GM08714 (cell line): ENCODE measurements around the gene TNS1.
"Not testable (repeated sequence)": the region's sequence is repeated elsewhere in the genome, so short reads cannot be mapped to it uniquely, and the experiment has no call there.

Source experiments
- H3K4me3 ChIP-seq: fragments of 200-500 bp; sonication (Bioruptor generic); 2 replicates; pipeline ENCODE4 v1.5.1; 2014; ENCODE audit warnings: mild to moderate bottlenecking, low read length, inconsistent platforms
- ZNF274 ChIP-seq: IDR thresholded peaks from 2 replicates; pipeline ENCODE4 v1.6.1; 2012; ENCODE audit warnings: mild to moderate bottlenecking, low read depth, low read length

TNS1 gene

GRCh38 chr2:218002845-218003180 is at the start of gene TNS1:
Gene TNS1 (minus strand): TSS chr2:218002995. CDS start chr2:218002872, 123 bp downstream.
- H3K4me3 ChIP-seq, result no peak within 1 kb of the TSS
- TF ChIP-seq ZNF274, result no peak

DNA sequence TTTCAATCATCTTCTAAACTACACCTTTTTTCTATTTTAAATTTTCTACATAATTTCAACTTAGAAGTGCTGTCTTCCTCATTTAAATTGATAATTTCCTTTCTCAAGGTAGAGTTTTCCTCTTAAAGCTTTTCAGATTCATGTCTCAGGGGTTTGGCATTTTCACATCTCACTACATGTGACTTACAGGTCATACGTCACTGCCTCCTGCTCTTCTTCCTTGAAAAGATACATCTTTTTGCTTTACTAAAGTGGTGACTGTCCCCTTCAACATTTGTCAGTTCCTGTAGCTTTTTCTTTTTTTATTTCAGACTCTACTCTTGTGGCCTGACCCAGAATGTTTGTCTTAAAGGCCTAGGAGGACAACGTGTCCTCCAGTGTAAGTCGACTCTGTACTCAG is 49.1 kb upstream of the TNS1 start:
- TF ChIP-seq ZNF274, result no peak
- H3K4me3 ChIP-seq, result no peak overlapping the region

DNA sequence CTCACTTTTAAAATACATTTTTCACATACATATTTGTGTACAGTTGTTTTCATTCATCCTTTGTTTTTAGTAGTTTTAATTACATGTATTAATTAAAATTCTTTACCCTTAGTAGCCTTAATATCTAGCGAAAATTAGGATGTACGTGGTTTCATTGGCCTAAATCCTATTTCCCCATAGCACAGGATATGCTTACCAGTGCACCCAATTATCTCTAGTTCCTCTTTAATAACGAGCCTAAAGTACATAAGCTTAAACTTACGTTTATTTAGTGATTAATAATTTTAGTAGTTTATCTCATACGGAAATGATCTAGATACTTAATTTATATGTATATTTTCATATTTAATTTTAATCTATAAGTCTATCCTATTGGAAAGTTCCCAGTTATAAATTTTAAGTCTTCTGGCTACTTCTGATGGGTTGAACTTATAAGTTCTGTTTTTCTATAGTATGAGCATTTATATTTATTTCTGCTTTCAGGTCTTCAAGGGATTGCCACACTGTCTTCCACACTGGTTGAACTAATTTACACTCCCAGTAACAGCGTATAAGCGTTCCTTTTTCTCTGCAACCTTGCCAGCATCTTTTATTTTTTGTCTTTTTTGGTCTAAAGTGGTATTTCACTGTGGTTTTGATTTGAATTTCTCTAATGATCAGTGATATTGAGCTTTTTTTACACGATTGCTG is 44.9 kb upstream of the TNS1 start:
- no peak overlapping the region for H3K4me3 ChIP-seq
- TF ChIP-seq ZNF274, result no peak

GRCh38 chr2:218046238-218046637 is 43.4 kb upstream of the TNS1 start:
- TF ChIP-seq ZNF274, result no peak
- H3K4me3 ChIP-seq, result no peak overlapping the region

- not testable (repeated sequence) for H3K4me3 ChIP-seq
Measured at GRCh38 chr2:218044599-218044998, 41.8 kb upstream of the TNS1 start.

- no peak overlapping the region for H3K4me3 ChIP-seq
- TF ChIP-seq ZNF274, result no peak
Measured at GRCh38 chr2:218043701-218044109, 40.9 kb upstream of the TNS1 start.

GRCh38 chr2:218043100-218043499 is 40.3 kb upstream of the TNS1 start:
- H3K4me3 ChIP-seq, result no peak overlapping the region
- no peak for TF ChIP-seq ZNF274

- no peak overlapping the region for H3K4me3 ChIP-seq
- no peak for TF ChIP-seq ZNF274
Measured at GRCh38 chr2:218041302-218042168, 38.7 kb upstream of the TNS1 start.

GRCh38 chr2:218040883-218041282 is 38.1 kb upstream of the TNS1 start:
- no peak for TF ChIP-seq ZNF274
- H3K4me3 ChIP-seq, result no peak overlapping the region

DNA sequence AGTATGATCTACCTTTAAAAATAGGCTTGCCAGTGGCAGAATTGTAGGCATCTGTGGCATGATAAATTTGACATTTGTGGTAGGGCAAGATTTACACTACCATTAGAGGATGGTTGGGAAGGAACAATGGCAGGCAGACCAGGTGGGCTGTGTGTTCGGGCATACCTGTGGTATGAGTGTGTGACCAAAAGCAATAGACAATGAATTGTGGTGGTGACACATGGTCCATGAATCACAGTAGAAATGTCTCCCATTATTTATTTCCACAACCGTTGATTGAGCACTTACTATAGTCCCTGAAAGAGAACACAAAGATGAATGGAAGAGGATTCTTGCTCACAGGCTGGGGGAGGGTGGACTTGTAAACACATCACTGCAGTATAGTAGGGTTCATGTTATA is 36.4 kb upstream of the TNS1 start:
- H3K4me3 ChIP-seq, result no peak overlapping the region
- TF ChIP-seq ZNF274, result no peak

DNA sequence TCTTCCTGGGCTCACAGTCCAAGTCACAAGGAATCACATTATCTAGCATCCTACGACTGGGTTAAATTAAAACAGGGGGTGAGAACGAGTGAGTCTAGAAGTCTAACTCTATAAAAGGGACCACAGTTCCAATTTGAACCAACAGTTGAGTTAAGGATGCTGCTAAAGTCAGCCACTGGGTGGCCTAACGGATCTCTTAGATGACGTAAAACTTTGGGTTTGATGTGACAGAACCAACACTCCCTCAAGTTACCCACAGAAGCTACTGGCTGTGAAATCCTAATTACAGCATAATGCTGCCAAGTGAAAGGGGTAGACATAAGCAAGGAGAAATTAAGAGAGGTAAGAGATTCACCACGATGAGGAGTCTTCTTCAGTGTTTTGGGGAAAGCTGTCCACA is 33.6 kb upstream of the TNS1 start:
- no peak for TF ChIP-seq ZNF274
- H3K4me3 ChIP-seq, result no peak overlapping the region

- no peak for TF ChIP-seq ZNF274
- H3K4me3 ChIP-seq, result no peak overlapping the region
Measured at GRCh38 chr2:218035463-218036100, 32.8 kb upstream of the TNS1 start.

- not testable (repeated sequence) for H3K4me3 ChIP-seq
Measured at GRCh38 chr2:218034497-218035213, 31.9 kb upstream of the TNS1 start.
